CD1c-positive myeloid dendritic cell (primary cell): ENCODE measurements around the gene SERHL2.
"Not testable (repeated sequence)": the region's sequence is repeated elsewhere in the genome, so short reads cannot be mapped to it uniquely, and the experiment has no call there.

Experiments used
- DNase-seq: peaks from one replicate; pipeline ENCODE4 v3.0.0-alpha.2; 2016; ENCODE audit errors: extremely low spot score

Gene SERHL2

DNA sequence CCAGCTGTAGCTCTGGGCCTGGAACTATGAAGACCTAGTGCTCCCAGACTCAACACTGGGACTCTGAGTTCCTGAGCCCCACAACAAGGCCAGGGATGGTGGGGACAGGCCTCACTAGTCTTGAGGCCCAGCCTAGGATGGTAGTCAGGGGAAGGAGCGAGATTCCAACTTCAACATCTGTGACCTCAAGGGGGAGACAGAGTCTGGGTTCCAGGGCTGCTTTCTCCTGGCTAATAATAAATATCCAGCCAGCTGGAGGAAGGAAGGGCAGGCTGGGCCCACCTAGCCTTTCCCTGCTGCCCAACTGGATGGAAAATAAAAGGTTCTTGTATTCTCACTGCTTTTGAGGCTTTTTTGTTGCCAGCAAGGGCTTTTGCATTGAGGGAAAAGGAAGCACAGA lies 20.3 kb downstream of the SERHL2 start:
- not testable (repeated sequence) for DNase-seq

DNA sequence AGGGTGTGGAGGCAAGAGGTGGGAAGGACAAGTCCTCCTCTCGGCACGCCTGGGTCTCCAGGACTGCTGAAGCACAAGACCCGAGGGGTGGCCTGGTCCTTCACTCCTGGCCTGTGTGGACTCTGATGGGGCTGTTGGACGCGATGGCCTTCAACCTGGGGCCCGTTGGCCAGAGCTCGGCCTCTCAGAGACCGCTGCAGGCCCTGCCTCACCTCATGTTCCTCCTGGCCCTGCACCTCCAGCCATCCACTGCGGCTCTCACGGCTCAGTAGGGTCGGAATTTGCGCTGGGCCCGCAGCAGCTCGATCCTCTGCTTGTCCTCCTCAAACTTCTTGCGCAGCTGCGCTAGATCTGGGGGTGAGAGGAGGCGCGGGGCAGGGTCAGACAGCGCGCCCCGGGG lies 20.7 kb downstream of the SERHL2 start:
- DNase-seq = not testable (repeated sequence)

DNA sequence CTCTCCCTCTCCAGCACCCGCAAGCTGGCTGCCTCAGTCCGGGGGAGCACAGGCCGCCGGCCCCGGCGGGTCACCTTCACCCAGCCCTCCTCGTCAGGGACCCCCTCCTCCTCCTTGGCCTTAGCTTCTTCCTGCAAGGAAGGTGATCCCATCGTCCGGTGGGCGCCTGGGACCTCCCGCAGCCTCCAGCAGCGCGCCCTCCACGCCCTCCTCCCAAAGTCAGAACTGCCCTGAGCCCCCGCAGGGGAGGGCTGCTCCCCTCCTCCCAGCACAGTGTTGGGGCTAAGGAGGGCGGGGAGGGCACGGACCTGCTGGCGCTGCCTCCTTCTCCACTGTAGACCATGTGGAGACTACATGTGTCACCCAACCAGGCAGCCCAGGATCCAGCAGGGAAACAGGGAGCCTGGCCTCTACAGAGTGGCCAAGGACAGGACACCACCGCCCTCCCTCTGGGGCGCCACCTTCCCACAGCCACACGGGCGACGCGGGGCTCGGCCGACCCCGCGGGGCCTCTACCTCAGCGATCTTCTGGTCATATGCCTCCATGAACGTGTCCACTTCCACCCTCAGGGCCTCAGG lies 22.3 kb downstream of the SERHL2 start:
- not testable (repeated sequence) for DNase-seq

DNA sequence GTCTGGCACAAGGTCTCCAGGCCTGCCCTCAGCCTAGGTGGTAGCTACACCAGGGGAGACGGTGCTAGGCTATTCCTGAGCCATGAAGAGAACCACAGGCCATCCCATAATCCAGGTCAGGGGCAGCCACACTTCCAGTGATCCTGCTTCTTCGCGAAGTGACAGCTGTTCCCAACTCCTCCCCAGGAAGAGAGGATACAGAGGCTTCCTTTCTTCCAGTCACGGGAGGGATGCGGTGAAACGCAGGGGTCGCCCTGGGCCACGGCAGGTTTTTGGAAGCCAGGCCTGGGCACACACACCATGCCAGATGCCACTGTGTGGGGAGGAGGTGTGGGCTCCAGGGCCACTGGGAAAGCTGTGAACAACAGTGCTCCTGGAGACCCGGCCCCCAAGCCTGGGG lies 23.4 kb downstream of the SERHL2 start:
- DNase-seq = not testable (repeated sequence)

DNA sequence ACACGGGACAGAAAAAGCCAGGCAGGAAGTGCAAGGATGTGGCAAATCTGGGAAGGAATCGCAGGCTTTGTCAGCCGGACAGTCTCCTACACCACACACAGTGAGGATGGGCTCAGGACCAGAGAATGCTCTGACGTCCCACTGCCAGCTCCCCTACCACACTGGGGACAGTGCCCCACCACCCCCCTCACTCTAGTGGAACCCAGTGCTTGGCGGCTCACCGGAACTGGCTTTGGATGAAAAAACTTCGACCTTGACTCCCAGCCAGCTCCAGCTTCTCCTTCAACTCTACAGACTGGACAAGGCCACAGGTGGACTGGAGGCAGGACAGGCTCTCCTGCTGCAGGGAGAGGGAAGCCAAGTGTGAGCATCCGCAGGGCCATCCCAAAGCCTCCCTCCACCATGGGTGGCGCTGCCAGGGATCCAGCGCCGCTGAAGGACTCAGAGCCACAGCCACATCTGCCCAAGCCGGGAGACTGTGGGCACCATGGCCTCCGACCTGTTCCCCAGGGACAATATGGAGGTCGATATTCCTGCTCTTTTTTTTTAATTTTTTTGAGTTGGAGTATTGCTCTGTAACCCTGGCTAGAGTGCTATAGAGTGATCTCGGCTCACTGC lies 24.0 kb downstream of the SERHL2 start:
- DNase-seq = no peak

DNA sequence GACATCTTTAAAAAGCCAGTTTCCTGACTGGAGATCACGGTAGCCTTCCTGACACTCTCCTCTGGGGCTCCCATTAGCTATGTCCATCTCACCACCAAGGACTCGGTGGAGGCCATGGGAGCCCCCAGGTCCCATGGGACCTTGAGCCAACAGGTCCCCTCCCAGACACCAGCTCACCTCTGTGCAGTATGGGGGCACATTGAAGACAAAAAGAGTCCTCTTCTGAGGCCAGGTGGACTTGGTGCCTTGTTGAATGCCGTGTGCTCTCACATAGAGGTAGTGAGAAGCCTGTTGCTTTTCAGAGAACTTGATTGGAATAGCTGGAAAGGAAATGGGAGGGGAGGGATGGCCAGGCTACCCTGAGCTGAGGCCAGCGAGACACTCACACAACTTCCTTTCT lies 26.3 kb downstream of the SERHL2 start:
- DNase-seq = not testable (repeated sequence)

DNA sequence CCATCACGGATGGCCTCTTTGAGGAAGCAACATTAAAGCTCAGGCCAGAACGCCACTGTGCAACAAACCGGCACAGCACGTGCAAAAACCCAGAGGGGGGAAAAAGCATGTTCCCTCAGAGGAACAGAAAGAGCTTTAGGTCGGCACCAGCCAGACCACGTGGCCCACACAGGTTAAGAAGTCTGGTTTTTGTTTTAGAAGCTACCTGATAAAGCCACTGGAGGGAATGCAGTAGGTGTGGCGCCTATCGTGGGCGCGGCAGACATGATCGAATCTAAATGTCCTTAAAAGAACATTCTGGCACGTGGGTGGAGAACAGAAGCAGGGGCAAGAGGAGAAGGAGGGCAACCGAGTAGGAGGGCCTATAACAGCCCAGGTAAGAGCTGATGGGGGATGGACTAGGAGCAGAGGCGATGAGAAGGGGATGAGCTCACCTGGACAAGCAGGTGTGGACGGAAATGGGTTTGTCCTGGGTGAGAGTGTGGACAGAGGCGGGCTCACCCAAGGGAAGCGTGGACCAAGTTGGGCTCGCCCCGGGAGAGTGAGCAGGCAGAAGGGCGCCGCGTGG lies 27.5 kb downstream of the SERHL2 start:
- DNase-seq = not testable (repeated sequence)

DNA sequence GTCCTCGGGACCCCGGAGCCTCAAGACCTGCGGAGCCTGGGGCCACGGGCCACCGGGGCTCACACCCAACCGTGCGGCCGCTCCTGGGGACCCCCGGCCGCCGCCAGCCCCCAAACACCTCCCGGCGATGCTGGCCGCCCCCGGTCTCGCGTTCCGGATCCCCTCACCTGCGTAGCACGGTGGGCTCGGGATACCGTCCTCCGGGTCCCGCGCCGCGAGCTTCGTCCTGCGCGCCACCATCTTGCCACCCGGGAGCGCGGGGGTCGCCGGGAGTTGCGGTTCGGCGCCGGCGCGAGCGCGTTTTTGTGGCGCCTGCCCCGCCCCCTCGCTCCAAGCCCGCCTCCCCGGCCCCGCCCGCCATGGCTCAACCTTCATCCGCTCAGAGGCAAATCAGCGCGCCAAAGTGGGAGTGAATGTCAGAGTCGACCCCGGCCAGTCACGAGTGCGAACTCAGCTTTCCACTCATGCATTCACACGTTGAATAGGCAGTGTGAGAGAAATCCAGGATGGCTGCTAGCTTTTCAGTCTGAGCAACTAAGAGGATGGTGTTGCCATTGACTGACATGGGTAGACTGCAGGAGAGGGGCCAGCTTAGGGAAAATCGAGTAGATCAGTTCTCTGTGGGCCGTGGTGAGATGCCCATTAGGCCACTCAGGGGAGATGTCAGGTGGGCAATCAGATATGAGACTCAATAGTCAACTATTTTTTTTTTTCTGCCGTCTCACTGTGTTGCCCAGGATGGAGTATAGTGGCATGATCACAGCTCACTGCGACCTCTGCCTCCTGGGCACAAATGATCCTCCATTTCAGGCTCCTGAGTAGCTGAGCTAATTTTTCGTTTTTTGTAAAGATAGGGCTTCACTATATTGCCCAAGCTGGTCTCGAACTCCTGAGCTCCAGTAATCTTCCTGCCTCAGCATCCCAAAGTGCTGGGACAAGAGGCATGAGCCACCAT lies 28.3 kb downstream of the SERHL2 start:
- DNase-seq = peak; percentile 85

DNA sequence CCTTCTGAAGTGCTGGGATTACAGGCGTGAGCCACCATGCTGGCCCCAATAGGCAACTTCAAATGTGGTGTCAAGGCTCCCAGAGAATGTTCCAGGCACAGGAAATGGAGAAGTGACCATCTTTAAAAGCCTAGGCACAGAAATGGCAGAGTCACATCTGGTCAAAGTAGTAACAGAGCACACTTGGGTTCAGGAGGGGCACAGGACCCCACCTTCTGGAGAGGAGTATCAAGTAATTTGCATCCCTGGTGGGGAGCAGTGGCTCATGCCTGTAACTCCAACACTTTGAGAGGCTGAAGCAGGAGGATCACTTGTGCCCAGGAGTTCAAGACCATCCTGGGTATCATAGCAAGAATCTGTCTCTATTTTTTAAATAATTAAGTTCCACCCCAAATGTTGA lies 29.2 kb downstream of the SERHL2 start:
- no peak for DNase-seq

DNA sequence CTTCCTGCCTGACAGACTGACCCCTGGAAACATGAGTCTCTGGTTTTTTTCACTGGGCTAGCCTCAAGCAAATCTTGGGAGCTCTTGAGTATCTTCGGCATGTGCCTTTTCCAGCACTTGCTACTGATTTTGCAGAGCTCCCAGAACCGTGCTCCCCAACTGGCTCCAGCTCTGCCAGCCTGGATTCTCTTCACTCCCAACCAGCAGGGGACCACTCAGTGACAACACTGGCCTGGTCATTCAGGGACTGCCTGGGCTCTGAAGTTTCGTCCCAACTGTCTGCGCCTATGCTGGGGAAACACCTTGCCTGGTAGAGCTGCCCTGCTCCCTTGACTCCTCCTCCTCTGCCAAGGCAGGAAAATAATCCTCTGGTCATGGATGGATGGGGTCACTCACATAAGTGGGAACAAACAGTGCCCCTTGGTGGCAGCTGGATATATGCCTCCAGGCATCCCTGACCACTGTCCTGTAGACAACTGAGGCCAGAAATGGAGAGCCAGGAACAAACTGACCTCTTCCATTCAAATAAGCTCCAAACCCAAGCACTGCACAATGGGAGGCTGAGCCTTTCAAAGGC lies 30.7 kb downstream of the SERHL2 start:
- no peak for DNase-seq

DNA sequence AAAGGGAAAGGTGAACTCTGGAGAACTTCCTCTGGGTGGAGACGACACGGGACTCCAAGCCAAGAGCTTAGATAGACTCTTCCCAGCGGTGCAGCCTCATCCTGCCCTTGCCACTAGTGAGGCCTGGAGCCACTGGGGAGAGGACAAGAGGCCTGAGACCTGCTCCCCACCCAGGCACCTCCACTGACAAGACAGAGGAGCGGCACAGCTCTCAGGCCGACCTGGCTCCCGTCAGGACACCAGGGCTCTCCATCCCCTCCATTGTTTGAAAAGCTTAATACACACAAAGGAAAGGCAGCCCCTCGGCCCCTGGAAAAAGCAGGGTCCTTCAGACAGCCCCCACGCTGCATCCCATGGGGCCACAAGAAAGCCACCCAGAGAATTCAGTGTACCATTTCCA lies 31.3 kb downstream of the SERHL2 start:
- DNase-seq = no peak

DNA sequence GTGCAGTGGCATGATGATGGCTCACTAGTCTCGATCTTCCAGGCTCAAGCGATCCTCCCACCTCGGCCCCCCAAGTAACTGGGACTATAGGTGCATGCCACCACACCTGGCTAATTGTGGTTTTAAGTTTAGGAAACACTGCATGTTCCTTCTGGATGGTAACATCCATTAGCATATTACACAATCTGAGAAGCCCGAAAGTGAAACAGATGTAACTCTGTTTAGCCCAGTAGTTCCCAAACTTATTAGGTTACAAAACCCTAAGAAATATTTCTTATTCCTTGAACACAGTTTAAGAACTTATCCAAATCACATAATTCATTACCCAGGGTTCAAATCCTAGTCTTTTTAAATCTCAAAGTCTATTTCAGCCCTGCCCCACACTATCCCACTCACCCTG lies 32.6 kb downstream of the SERHL2 start:
- no peak for DNase-seq

DNA sequence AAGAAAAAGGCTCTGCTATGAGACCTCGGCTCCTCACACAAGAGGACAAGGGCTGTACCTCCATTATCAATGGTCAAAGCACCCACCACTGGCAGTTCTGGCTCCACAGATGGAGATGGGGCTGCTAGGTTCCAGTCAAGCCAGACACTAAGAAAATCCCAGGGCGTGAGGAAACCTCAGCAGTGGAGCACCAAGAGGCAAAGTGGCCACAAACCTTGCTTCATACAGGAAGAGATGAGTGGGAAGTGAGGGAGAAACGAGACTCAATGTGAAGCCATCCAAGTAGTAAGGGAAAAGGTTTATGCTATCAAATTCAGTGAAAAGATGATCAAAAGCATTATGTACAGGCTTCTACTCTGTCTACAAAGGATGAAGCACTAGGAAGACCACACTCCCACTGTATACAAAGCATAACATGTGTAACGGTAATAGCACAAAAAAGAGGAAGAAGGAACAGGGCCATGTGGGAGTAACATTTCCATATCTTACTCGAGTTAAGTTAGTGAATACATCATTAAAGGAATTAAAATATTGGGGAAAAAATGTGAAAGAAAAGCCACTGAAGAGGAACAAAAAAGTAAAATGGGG lies 33.9 kb downstream of the SERHL2 start:
- peak; percentile 83 for DNase-seq

DNA sequence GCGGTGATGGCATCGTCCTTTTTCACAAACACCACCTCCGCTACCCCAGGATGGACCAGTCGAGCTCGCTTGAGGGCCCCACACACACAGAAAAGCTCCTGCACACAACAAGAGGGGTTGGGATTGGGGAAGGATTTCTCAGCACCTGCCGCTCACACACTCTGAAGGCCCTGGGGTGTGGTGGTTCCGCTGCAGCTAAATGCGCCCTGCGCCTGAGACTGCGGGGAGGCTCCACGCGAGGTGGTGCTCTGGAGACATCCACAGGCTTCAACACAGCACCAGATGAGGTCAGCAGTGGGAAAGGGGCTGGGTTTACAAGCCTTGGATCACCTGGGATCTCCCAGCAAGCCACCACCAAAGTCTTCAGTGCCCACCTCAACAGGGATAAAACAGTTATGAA lies 38.2 kb downstream of the SERHL2 start:
- no peak for DNase-seq

DNA sequence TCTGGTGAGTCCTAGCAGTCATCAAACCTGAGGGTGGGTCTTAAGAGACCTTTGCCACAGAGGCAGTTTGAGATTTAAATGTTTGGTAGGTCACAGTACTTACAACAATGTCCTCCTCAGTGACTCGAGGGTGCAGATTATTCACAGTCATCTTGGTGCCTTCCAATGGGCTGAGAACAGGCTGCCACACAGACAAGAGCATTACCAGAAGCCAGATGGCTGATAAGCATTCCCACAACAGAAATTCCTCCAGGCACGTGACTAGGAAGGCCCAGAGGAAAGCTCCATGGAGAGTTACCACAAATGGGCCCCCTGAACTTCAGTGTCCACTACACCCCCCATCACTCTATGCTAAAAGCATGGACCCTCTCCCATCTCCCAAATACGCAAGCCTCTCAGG lies 41.7 kb downstream of the SERHL2 start:
- no peak for DNase-seq

DNA sequence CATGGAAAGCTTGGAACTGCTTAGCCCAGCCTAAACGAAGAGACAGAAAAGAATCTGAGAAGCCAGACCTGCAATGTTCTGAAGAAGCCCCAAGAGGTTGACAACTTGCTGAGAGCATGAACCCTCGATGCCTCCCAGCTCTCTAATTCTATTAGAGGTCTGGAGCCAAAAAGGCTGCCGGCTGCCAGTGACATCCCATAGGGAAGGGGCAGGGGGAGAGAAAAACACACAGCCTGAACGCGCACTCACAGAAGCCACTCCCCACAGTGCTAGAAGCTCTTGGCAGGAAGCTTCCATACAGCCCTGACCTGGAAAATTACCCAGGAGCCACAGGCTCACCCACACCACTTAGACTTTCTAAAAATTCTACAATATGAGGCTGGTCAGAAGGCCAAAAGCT lies 42.6 kb downstream of the SERHL2 start:
- DNase-seq = no peak

DNA sequence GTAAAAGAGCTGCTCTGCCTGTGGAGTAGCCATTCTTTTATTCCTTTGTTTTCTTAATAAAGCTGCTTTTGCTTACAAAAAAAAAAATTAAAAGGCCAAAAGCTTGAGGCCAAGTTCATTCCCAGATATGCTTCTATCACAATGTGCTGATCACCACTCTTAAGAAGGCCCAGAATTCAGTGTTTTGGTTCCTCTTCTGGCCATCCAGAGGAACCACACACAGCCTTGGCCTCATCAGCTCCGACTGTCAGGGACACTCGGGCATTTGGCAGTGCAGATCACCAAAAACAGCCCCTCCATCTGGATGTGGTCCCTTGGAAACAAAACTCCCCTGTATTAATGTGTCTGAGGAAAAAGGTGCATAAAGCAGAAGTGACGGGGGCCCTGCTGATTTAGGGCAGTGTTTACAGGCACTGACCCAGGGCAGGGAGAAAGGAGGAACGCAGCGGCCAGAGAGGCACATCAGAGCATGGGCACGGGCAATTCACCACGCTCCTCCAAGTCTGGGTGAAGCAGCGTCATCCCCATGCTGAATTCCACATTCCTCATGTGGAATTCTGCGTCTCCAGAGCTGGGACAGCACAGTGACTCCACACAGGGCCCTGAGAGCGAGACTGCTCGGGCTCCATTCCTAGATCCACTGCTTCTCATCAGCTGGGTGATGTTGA lies 43.2 kb downstream of the SERHL2 start:
- peak; percentile 11 for DNase-seq

DNA sequence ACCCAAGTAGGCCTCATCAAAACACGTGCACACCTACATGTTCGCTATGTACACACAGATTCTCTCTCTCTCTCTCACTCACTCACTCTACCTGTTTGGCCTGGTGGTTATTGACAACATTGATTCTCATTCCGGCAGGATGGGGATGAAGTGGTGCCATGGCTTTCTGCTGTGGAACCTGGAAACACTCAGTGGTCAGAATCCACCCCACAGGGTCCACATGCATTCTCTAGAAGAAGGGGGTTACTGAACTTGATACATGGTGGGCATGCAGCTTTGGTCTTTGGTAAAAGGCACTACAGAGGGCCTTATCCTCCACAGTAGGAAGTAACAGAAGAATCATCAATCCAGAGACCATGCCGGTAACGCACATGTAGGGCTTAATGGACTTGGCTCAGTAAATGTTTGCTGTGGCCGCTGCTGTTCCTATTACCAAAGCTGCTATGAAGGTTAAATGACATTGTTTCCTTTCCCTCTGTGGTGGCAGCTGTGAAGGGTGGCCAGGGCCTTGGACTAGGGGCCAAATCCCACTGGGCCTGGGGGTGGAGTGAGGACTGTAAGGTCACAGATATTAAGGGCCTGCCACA lies 48.2 kb downstream of the SERHL2 start:
- DNase-seq = no peak

DNA sequence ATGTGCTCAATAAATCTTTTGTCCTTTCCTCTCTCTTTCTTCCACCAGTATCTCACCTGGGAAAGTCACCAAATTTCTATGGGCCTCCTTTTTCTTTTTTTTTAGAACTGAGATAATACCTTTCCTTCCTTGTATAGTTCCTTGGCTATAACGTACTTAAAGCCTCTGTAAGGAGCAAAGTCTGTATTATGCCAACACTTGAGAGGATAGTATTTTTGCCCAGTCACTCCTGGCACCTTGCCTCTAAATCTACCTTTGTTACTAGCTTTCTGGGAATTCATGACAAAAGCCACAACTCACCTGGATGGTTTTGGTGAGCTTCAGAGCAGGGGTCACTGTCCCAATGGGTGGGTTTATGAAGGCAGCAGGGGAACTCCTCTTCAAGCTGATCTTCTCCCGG lies 48.7 kb downstream of the SERHL2 start:
- DNase-seq = no peak

DNA sequence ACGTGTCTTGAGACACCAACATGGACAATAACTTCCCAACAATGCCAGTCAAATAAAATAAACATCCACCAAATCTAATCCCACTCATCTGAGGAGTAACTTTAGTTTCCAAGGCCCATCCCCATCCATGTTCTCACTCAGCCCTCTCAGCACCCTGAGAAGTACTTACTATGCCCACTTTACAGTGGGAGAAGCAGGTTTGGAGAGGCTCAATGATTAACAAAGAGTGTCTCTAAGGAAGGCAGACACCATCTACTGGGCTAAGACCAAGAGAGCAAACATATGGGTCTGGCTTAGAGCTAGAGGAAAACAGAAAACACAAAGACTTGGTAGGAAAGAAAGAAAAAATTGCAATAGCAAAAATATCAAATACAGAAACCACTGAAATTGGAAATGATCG lies 49.7 kb downstream of the SERHL2 start:
- no peak for DNase-seq

DNA sequence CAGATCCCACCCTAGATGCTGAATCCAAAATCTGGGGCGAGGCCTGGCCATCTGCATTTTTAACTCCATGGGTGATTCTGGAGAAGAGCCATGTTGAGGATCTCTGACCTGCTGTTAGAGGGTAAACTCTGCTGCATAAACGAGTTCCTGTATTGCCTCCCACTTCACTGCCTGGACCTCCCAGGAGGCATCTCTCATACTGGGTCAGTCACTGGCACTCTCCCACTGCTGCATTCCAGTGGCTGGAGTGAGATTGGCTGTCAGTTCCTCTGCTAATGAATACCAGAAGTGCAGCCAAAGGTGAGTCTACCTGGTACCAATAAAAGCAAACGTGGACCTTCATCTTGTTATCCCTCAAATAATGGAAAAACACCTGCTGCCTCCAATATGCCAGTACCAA lies 50.6 kb downstream of the SERHL2 start:
- no peak for DNase-seq
